ENCODE data around the gene GPR108. TPM values are rescaled to one million over a fixed set of nuclear protein-coding genes. Genes with fewer than 3 reads are reported as not detected.
A peak's percentile ranks its signal among the peaks of the same experiment; 100 is the strongest.

The GPR108 gene
- polyA plus RNA-seq, 1 of the 3 experiments (the other 2 are of a cell fraction) = 54.2 TPM

DNA sequence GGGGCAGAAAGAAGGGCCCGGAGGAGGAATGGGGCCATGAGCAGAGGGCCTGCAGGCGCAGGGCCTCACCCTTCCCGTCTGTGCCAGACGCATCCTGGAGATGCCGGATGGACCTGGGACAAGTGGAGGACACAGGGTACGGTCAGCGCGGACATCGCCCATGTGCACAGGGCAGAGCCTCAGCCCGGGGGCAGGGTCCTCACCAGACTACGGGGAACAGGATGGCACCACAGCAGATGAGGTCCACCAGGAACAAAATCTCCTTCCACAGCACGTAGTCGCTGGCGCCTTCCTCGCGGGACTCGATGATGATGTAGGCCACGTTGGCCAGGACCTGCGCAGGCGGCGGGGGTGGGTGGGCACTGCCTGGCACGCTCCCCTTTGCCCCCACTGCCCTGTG, 5.6 kb downstream of the GPR108 start:
- WGBS (ENCODE audit: low lambda C conversion rate) = 93% methylated on average over 21 of the region's 22 CpGs
- CTCF ChIA-PET = no interaction called here
- POLR2A ChIA-PET = no interaction called here

DNA sequence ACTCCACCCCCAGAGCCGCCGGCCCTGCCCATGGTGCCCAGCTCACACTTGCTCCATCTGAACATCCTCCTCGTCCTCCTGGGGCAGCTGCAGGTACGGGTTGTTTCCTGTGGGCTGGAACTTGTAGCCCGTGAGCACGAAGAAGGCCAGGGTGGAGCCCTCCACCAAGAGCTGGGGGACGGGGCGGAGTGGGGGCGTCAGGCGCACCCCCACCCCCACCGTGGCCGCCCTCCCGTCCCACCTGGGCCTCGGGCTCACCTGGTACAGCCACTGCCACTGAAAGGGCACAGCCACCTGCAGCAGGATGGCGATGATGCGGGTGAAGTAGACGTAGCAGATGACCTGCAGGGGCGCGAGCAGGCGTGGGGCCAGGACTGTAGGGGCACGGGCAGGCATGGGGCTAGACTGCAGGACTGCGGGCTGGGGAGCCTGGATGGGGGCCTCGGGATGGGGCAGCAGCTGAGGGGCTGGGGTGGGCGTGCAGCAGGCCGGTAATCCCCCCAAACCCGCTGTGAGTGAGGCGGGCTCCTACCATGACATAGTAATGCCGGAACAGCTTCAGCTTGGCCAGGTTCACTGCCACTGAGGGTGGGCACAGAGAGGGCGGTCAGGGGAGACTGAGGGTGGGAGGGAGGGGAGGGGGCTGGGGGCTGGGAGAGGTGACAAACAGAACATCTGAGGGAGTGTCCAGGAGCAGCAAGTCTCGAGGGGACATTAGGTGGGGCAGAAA, 6.3 kb downstream of the GPR108 start:
- peak; percentile 17 for DNase-seq
- H3K9ac ChIP-seq = no peak overlapping the region
- ChIA-PET CTCF (interaction anchor here (0.6 kb wide), 1 partner anchor 188 kb away, joined by 3 read pairs; no protein-coding TSS in a partner anchor), POLR2A (no interaction called here)
- H4K20me1 ChIP-seq (ENCODE audit: insufficient read depth) = no peaks in the 10 kb centered on the region
- H3K4me3 ChIP-seq (ENCODE audit: low read depth in 2 of 2, low read length in 1 of 2) = no peak overlapping the region
- H3K9me2 ChIP-seq = no peaks in the 10 kb centered on the region
- H3K4me2 ChIP-seq = no peak overlapping the region
- peaks cover 11% of the 10 kb centered on the region for H3K79me2 ChIP-seq (ENCODE audit: insufficient read depth)
- 93% methylated on average over 21 of the region's 30 CpGs for WGBS (ENCODE audit: low lambda C conversion rate)
- TF ChIP-seq GATA2 (CRISPR knock-in tag; IDR thresholded peaks at IDR 0.05) (no peak), CHD2 (IDR thresholded peaks at IDR 0.05; ENCODE audit: low read length, partially characterized antibody) (no peak), YY1 (IDR thresholded peaks at IDR 0.05; ENCODE audit: low read depth) (no peak)
- H3K27ac ChIP-seq (ENCODE audit: low read depth in 2 of 2, low read length in 1 of 2) = no peak overlapping the region
- no peak overlapping the region for H2AFZ ChIP-seq (ENCODE audit: low read depth)
- no peaks in the 10 kb centered on the region for H3F3A ChIP-seq (replicated peaks; ENCODE audit: insufficient read depth)
- no peaks in the 10 kb centered on the region for H3K9me3 ChIP-seq
- H3K36me3 ChIP-seq (replicated peaks in 1 of 2; ENCODE audit: control insufficient read depth in 1 of 2, insufficient read depth in 2 of 2, low read length in 1 of 2) = peaks cover 0 to 5% of the 10 kb centered on the region in 2 experiments
- no peaks in the 10 kb centered on the region for H3K27me3 ChIP-seq (ENCODE audit: insufficient read depth)
- H3K4me1 ChIP-seq (ENCODE audit: control insufficient read depth in 1 of 2, insufficient read depth in 2 of 2, low read depth in 1 of 2, low read length in 1 of 2) = peaks cover 8% of the 10 kb centered on the region in 2 experiments; a peak in 2 of 4 replicates

More for the DNA sequence above, 5.6 kb downstream of the GPR108 start:
- H3K36me3 ChIP-seq (replicated peaks in 1 of 2; ENCODE audit: control insufficient read depth in 1 of 2, insufficient read depth in 2 of 2, low read length in 1 of 2) = peaks cover 0 to 5% of the 10 kb centered on the region in 2 experiments
- H3K27me3 ChIP-seq (ENCODE audit: insufficient read depth) = no peaks in the 10 kb centered on the region
- H4K20me1 ChIP-seq (ENCODE audit: insufficient read depth) = no peaks in the 10 kb centered on the region
- no peak overlapping the region for H3K9ac ChIP-seq
- H3F3A ChIP-seq (replicated peaks; ENCODE audit: insufficient read depth) = peaks cover 7% of the 10 kb centered on the region
- TF ChIP-seq, protein P1, sequence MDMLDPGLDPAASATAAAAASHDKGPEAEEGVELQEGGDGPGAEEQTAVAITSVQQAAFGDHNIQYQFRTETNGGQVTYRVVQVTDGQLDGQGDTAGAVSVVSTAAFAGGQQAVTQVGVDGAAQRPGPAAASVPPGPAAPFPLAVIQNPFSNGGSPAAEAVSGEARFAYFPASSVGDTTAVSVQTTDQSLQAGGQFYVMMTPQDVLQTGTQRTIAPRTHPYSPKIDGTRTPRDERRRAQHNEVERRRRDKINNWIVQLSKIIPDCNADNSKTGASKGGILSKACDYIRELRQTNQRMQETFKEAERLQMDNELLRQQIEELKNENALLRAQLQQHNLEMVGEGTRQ (IDR thresholded peaks at IDR 0.05; ENCODE audit: borderline replicate concordance, low read depth, low read length) = no peak
- TF ChIP-seq TCF12 (IDR thresholded peaks at IDR 0.05) = no peak
- TF ChIP-seq SIN3A (IDR thresholded peaks at IDR 0.05; ENCODE audit: borderline replicate concordance, low read depth, low read length) = no peak
- TF ChIP-seq SMC3 (IDR thresholded peaks at IDR 0.05; ENCODE audit: low read depth, low read length) = no peak
- no peak for TF ChIP-seq TEAD4 (IDR thresholded peaks at IDR 0.05; ENCODE audit: borderline replicate concordance, insufficient read depth)
- TF ChIP-seq, protein P2, sequence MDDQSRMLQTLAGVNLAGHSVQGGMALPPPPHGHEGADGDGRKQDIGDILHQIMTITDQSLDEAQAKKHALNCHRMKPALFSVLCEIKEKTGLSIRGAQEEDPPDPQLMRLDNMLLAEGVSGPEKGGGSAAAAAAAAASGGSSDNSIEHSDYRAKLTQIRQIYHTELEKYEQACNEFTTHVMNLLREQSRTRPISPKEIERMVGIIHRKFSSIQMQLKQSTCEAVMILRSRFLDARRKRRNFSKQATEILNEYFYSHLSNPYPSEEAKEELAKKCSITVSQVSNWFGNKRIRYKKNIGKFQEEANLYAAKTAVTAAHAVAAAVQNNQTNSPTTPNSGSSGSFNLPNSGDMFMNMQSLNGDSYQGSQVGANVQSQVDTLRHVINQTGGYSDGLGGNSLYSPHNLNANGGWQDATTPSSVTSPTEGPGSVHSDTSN (IDR thresholded peaks at IDR 0.05) = no peak
- no peak for TF ChIP-seq TAF1 (IDR thresholded peaks at IDR 0.05; ENCODE audit: borderline replicate concordance, low read depth, low read length)
- no peak for TF ChIP-seq RFX5 (IDR thresholded peaks at IDR 0.05; ENCODE audit: low read length)
- TF ChIP-seq POLR2AphosphoS5 (IDR thresholded peaks at IDR 0.05; ENCODE audit: low read depth, low read length) = no peak
- TF ChIP-seq EZH2phosphoT487 (IDR thresholded peaks at IDR 0.05; ENCODE audit: borderline replicate concordance, low read depth) = no peak
- TF ChIP-seq EP300 (IDR thresholded peaks at IDR 0.05; ENCODE audit: borderline replicate concordance in 1 of 2, low read depth in 1 of 2, low read length in 1 of 2) = no peak
- no peak for TF ChIP-seq ELF1 (IDR thresholded peaks at IDR 0.05)
- no peak for TF ChIP-seq FOXJ3 (CRISPR knock-in tag; IDR thresholded peaks at IDR 0.05)
- no peak for TF ChIP-seq NFIC (IDR thresholded peaks at IDR 0.05; ENCODE audit: borderline replicate concordance)
- TF ChIP-seq RXRA (IDR thresholded peaks at IDR 0.05; ENCODE audit: borderline replicate concordance, low read depth) = no peak
- no peak overlapping the region for H3K4me3 ChIP-seq (ENCODE audit: low read depth in 2 of 2, low read length in 1 of 2)
- no peaks in the 10 kb centered on the region for H3K9me3 ChIP-seq
- DNase-seq = peak; percentile 9
- no peak overlapping the region for H2AFZ ChIP-seq (ENCODE audit: low read depth)
- no peak overlapping the region for H3K27ac ChIP-seq (ENCODE audit: low read depth in 2 of 2, low read length in 1 of 2)
- H3K9me2 ChIP-seq = no peaks in the 10 kb centered on the region
- peaks cover 8 to 9% of the 10 kb centered on the region in 2 experiments; a peak in 2 of 4 replicates for H3K4me1 ChIP-seq (ENCODE audit: control insufficient read depth in 1 of 2, insufficient read depth in 2 of 2, low read depth in 1 of 2, low read length in 1 of 2)
- peaks cover 11% of the 10 kb centered on the region for H3K79me2 ChIP-seq (ENCODE audit: insufficient read depth)
- no peak overlapping the region for H3K4me2 ChIP-seq

All from SK-N-SH (cell line).